Astrocyte (in vitro differentiated cells and primary cell): ENCODE measurements around the gene PLS1.

Source experiments
- CTCF ChIP-seq: IDR thresholded peaks from 2 replicates; pipeline ENCODE4 v1.5.1; 2011; ENCODE audit warnings: low read depth, mild to moderate bottlenecking, inconsistent platforms, low read length, moderate library complexity; ENCODE audit not compliant: insufficient read depth
- EZH2 ChIP-seq: IDR thresholded peaks from 2 replicates; pipeline ENCODE4 v1.6.1; 2012; ENCODE audit warnings: mild to moderate bottlenecking, low read length, inconsistent platforms; ENCODE audit not compliant: insufficient read depth

- TF ChIP-seq CTCF (no peak), EZH2 (no peak)
Observed at GRCh38 chr3:142622405-142622804, 26.2 kb downstream of the PLS1 start.
